ENCODE measurements around the gene EIF4G3.

The EIF4G3 gene

DNA sequence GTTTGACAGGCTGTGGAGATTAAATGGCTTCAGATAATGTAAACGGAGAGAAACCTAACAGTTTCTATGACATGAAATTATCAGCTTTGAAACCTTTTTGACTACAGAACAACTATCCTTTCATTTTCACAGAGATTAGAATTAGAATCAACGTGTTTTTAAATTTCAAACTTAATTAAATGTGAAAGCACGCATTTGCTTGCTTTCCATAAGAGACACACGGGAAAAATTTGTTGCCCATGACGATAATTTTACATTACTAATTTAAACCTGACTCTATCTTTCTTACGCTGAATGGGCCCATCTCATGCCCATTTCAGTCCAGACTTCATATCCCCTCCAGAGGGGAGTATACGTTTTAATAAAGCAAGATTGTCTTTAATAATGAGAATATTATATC is 297.9 kb downstream of the EIF4G3 start:
- CTCF ChIA-PET = no interaction called here

GRCh38 chr1:20875198-20875973 is 301.3 kb downstream of the EIF4G3 start:
- ChIA-PET CTCF (no interaction called here), POLR2A (no interaction called here)
- H3K36me3 ChIP-seq (ENCODE audit: control insufficient read depth in 4 of 4, insufficient read depth in 4 of 4, low read length in 3 of 4) = peaks cover 6 to 38% (median 17%) of the 10 kb centered on the region in 4 experiments
- H3K4me1 ChIP-seq (ENCODE audit: control extremely low read depth in 1 of 4, control insufficient read depth in 4 of 4, insufficient read depth in 4 of 4, low read length in 3 of 4) = peaks cover 0 to 5% (median 0%) of the 10 kb centered on the region in 4 experiments
- no peak overlapping the region for H3K4me3 ChIP-seq (ENCODE audit: control insufficient read depth in 1 of 7, extremely low read depth in 1 of 7, insufficient read depth in 4 of 7, low read depth in 2 of 7, low read length in 6 of 7)
- WGBS (ENCODE audit: insufficient coverage) = 93% methylated on average over 3 of the region's 4 CpGs
- H3K27ac ChIP-seq (ENCODE audit: insufficient read depth in 1 of 2, low read depth in 1 of 2, low read length in 2 of 2, poor library complexity in 1 of 2, severe bottlenecking in 2 of 2) = no peak overlapping the region
- no peak for DNase-seq
- H3K27me3 ChIP-seq (replicated peaks in 2 of 5; ENCODE audit: control insufficient read depth in 4 of 5, insufficient read depth in 5 of 5, low read length in 4 of 5) = no peaks in the 10 kb centered on the region
- H3K9me3 ChIP-seq (ENCODE audit: control extremely low read depth in 1 of 5, control insufficient read depth in 4 of 5, insufficient read depth in 2 of 5, low read depth in 1 of 5, low read length in 4 of 5) = no peaks in the 10 kb centered on the region

More for the DNA sequence above, 297.9 kb downstream of the EIF4G3 start:
- no peaks in the 10 kb centered on the region for H3K27me3 ChIP-seq (replicated peaks in 2 of 5; ENCODE audit: control insufficient read depth in 4 of 5, insufficient read depth in 5 of 5, low read length in 4 of 5)
- H3K4me3 ChIP-seq (ENCODE audit: control insufficient read depth in 1 of 7, extremely low read depth in 1 of 7, insufficient read depth in 4 of 7, low read depth in 2 of 7, low read length in 6 of 7) = no peak overlapping the region
- H3K36me3 ChIP-seq (ENCODE audit: control insufficient read depth in 4 of 4, insufficient read depth in 4 of 4, low read length in 3 of 4) = peaks cover 0 to 47% (median 18%) of the 10 kb centered on the region in 4 experiments
- no peak for DNase-seq
- no peaks in the 10 kb centered on the region for H3K9me3 ChIP-seq (ENCODE audit: control extremely low read depth in 1 of 5, control insufficient read depth in 4 of 5, insufficient read depth in 2 of 5, low read depth in 1 of 5, low read length in 4 of 5)
- POLR2A ChIA-PET = interaction anchor here (0.7 kb wide), 1 partner anchor 87 kb away, joined by 3 read pairs; no protein-coding TSS in a partner anchor
- WGBS (ENCODE audit: insufficient coverage) = 100% methylated on average over 3 of the region's 7 CpGs
- H3K4me1 ChIP-seq (ENCODE audit: control extremely low read depth in 1 of 4, control insufficient read depth in 4 of 4, insufficient read depth in 4 of 4, low read length in 3 of 4) = peaks cover 0 to 5% (median 0%) of the 10 kb centered on the region in 4 experiments
- H3K27ac ChIP-seq (ENCODE audit: insufficient read depth in 1 of 2, low read depth in 1 of 2, low read length in 2 of 2, poor library complexity in 1 of 2, severe bottlenecking in 2 of 2) = no peak overlapping the region

DNA sequence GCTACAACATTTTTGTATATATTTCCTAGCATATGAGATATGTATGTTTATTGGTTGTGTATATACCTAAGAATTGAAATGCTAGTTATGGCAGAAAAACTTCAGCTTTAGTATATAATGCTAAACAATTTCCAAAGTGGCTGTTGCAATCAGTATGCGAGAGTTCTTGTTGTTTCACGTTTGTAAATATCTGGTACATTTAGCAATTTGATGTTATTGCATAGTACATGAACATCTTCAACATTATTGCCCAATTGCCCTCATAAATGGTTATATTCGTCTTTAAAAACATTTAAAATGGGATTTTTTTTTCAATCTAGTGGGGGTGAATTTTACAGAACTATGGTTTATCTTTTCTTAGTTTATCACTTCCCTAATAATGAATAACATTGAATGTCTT is 303.4 kb downstream of the EIF4G3 start:
- ChIA-PET POLR2A (no interaction called here), CTCF (no interaction called here)
- Histone ChIP-seq H3K4me3 (ENCODE audit: control insufficient read depth in 1 of 7, extremely low read depth in 1 of 7, insufficient read depth in 4 of 7, low read depth in 2 of 7, low read length in 6 of 7) (no peak overlapping the region), H3K4me1 (ENCODE audit: control extremely low read depth in 1 of 4, control insufficient read depth in 4 of 4, insufficient read depth in 4 of 4, low read length in 3 of 4) (peaks cover 0 to 5% (median 0%) of the 10 kb centered on the region in 4 experiments), H3K27me3 (replicated peaks in 2 of 5; ENCODE audit: control insufficient read depth in 4 of 5, insufficient read depth in 5 of 5, low read length in 4 of 5) (no peaks in the 10 kb centered on the region), H3K36me3 (ENCODE audit: control insufficient read depth in 4 of 4, insufficient read depth in 4 of 4, low read length in 3 of 4) (peaks cover 3 to 24% (median 12%) of the 10 kb centered on the region in 4 experiments), H3K9me3 (ENCODE audit: control extremely low read depth in 1 of 5, control insufficient read depth in 4 of 5, insufficient read depth in 2 of 5, low read depth in 1 of 5, low read length in 4 of 5) (no peaks in the 10 kb centered on the region), H3K27ac (ENCODE audit: insufficient read depth in 1 of 2, low read depth in 1 of 2, low read length in 2 of 2, poor library complexity in 1 of 2, severe bottlenecking in 2 of 2) (no peak overlapping the region)
- WGBS (ENCODE audit: insufficient coverage) = no CpG with 5 or more reads among the region's 3 CpGs
- no peak for DNase-seq

DNA sequence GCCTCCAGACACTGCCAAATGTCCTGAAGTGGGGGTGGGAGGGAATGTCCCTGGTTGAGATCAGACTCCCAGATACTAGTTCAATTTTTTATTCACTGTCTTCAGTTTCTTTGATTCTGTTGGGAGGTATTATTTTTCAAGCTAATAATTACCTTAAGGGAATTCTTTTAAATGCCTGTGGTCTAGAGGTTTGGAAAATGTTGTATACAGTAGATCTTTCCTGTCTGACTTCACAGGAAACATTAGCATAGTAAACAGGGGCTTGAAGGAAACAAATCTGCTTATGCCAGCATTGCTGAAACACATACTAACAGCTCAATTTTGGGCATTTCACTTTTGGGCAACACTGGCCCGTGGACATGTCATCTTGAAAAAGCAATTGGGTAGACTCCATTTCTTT is 305.3 kb downstream of the EIF4G3 start:
- CTCF ChIA-PET = interaction anchor here (0.8 to 1.2 kb wide), 2 partner anchors 46 to 324 kb away, joined by 3 read pairs; no protein-coding TSS in a partner anchor
- H3K9me3 ChIP-seq (ENCODE audit: control extremely low read depth in 1 of 5, control insufficient read depth in 4 of 5, insufficient read depth in 2 of 5, low read depth in 1 of 5, low read length in 4 of 5) = no peaks in the 10 kb centered on the region
- WGBS (ENCODE audit: insufficient coverage) = 29% methylated on average over 1 of the region's 1 CpG
- no peak overlapping the region for H3K27ac ChIP-seq (ENCODE audit: insufficient read depth in 1 of 2, low read depth in 1 of 2, low read length in 2 of 2, poor library complexity in 1 of 2, severe bottlenecking in 2 of 2)
- no peak for DNase-seq
- peaks cover 0 to 5% (median 0%) of the 10 kb centered on the region in 4 experiments for H3K4me1 ChIP-seq (ENCODE audit: control extremely low read depth in 1 of 4, control insufficient read depth in 4 of 4, insufficient read depth in 4 of 4, low read length in 3 of 4)
- peaks cover 0 to 22% (median 12%) of the 10 kb centered on the region in 4 experiments for H3K36me3 ChIP-seq (ENCODE audit: control insufficient read depth in 4 of 4, insufficient read depth in 4 of 4, low read length in 3 of 4)
- no peaks in the 10 kb centered on the region for H3K27me3 ChIP-seq (replicated peaks in 2 of 5; ENCODE audit: control insufficient read depth in 4 of 5, insufficient read depth in 5 of 5, low read length in 4 of 5)
- H3K4me3 ChIP-seq (ENCODE audit: control insufficient read depth in 1 of 7, extremely low read depth in 1 of 7, insufficient read depth in 4 of 7, low read depth in 2 of 7, low read length in 6 of 7) = no peak overlapping the region
- POLR2A ChIA-PET = interaction anchor here (0.7 kb wide), 1 partner anchor 316 kb away, joined by 5 read pairs; no protein-coding TSS in a partner anchor

DNA sequence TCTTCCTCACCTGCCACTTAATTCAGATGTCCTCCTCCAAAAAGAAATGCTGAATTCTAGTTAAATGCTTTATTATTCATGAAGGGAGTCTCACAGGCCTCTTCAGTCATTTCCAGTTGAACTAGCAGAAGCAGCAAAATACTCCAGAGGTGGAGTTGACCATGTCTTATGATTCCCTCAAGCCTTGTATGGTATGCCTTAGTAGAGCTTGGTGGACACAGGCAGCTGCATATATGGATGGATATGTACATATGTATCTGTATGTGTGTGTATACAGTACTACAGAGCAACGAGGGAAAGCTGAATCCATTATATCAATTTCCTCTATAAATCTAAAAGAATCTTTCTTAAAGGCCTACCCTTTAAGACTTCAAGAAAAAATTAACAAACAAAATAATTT is 306.0 kb downstream of the EIF4G3 start:
- POLR2A ChIA-PET = no interaction called here
- H3K4me3 ChIP-seq (ENCODE audit: control insufficient read depth in 1 of 7, extremely low read depth in 1 of 7, insufficient read depth in 4 of 7, low read depth in 2 of 7, low read length in 6 of 7) = no peak overlapping the region
- CTCF ChIA-PET = interaction anchor here (0.8 to 1.2 kb wide), 2 partner anchors 46 to 324 kb away, joined by 3 read pairs; no protein-coding TSS in a partner anchor

DNA sequence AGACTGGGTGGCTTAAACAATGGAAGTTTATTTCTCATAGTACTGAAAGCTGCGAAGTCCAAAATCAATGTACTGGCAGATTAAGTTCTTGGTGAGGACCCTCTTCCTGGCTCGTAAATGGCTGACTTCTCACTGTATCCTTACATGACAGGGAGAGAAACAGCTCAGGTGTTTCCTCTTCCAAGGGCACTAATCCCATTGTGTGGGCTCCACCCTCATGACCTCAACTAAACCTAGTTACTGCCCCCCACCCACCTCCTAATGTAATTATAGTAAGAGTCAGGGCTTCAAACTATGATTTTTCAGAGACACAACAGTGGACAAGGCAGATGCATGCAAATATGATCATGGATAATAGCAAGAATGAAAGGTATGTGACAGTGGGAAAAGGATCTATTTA is 308.4 kb downstream of the EIF4G3 start:
- Histone ChIP-seq H3K36me3 (ENCODE audit: control insufficient read depth in 4 of 4, insufficient read depth in 4 of 4, low read length in 3 of 4) (peaks cover 8 to 22% (median 18%) of the 10 kb centered on the region in 4 experiments), H3K9me3 (ENCODE audit: control extremely low read depth in 1 of 5, control insufficient read depth in 4 of 5, insufficient read depth in 2 of 5, low read depth in 1 of 5, low read length in 4 of 5) (no peaks in the 10 kb centered on the region), H3K27me3 (replicated peaks in 2 of 5; ENCODE audit: control insufficient read depth in 4 of 5, insufficient read depth in 5 of 5, low read length in 4 of 5) (no peaks in the 10 kb centered on the region), H3K4me3 (ENCODE audit: control insufficient read depth in 1 of 7, extremely low read depth in 1 of 7, insufficient read depth in 4 of 7, low read depth in 2 of 7, low read length in 6 of 7) (no peak overlapping the region), H3K4me1 (ENCODE audit: control extremely low read depth in 1 of 4, control insufficient read depth in 4 of 4, insufficient read depth in 4 of 4, low read length in 3 of 4) (no peaks in the 10 kb centered on the region), H3K27ac (ENCODE audit: insufficient read depth in 1 of 2, low read depth in 1 of 2, low read length in 2 of 2, poor library complexity in 1 of 2, severe bottlenecking in 2 of 2) (no peak overlapping the region)
- no peak for DNase-seq
- WGBS (ENCODE audit: insufficient coverage) = 92% methylated on average over 2 of the region's 2 CpGs
- CTCF ChIA-PET = interaction anchor here (0.8 kb wide), 1 partner anchor 171 kb away, joined by 3 read pairs; no protein-coding TSS in a partner anchor
- POLR2A ChIA-PET = no interaction called here

More for the DNA sequence above, 306.0 kb downstream of the EIF4G3 start:
- Histone ChIP-seq H3K9me3 (ENCODE audit: control extremely low read depth in 1 of 5, control insufficient read depth in 4 of 5, insufficient read depth in 2 of 5, low read depth in 1 of 5, low read length in 4 of 5) (no peaks in the 10 kb centered on the region), H3K27me3 (replicated peaks in 2 of 5; ENCODE audit: control insufficient read depth in 4 of 5, insufficient read depth in 5 of 5, low read length in 4 of 5) (no peaks in the 10 kb centered on the region), H3K4me1 (ENCODE audit: control extremely low read depth in 1 of 4, control insufficient read depth in 4 of 4, insufficient read depth in 4 of 4, low read length in 3 of 4) (peaks cover 0 to 2% (median 0%) of the 10 kb centered on the region in 4 experiments), H3K36me3 (ENCODE audit: control insufficient read depth in 4 of 4, insufficient read depth in 4 of 4, low read length in 3 of 4) (peaks cover 0 to 23% (median 12%) of the 10 kb centered on the region in 4 experiments), H3K27ac (ENCODE audit: insufficient read depth in 1 of 2, low read depth in 1 of 2, low read length in 2 of 2, poor library complexity in 1 of 2, severe bottlenecking in 2 of 2) (no peak overlapping the region)
- DNase-seq = no peak
- WGBS (ENCODE audit: insufficient coverage) = no CpG with 5 or more reads among the region's 1 CpG

- DNase-seq = no peak
- H3K4me3 ChIP-seq (ENCODE audit: control insufficient read depth in 1 of 7, extremely low read depth in 1 of 7, insufficient read depth in 4 of 7, low read depth in 2 of 7, low read length in 6 of 7) = no peak overlapping the region
- peaks cover 8 to 26% (median 18%) of the 10 kb centered on the region in 4 experiments for H3K36me3 ChIP-seq (ENCODE audit: control insufficient read depth in 4 of 4, insufficient read depth in 4 of 4, low read length in 3 of 4)
- no peaks in the 10 kb centered on the region for H3K9me3 ChIP-seq (ENCODE audit: control extremely low read depth in 1 of 5, control insufficient read depth in 4 of 5, insufficient read depth in 2 of 5, low read depth in 1 of 5, low read length in 4 of 5)
- ChIA-PET CTCF (interaction anchor here (0.8 to 1.1 kb wide), 3 partner anchors 14 to 327 kb away, joined by 3 to 4 read pairs (median 3); no protein-coding TSS in a partner anchor), POLR2A (no interaction called here)
- H3K27me3 ChIP-seq (replicated peaks in 2 of 5; ENCODE audit: control insufficient read depth in 4 of 5, insufficient read depth in 5 of 5, low read length in 4 of 5) = no peaks in the 10 kb centered on the region
- H3K4me1 ChIP-seq (ENCODE audit: control extremely low read depth in 1 of 4, control insufficient read depth in 4 of 4, insufficient read depth in 4 of 4, low read length in 3 of 4) = no peaks in the 10 kb centered on the region
- no peak overlapping the region for H3K27ac ChIP-seq (ENCODE audit: insufficient read depth in 1 of 2, low read depth in 1 of 2, low read length in 2 of 2, poor library complexity in 1 of 2, severe bottlenecking in 2 of 2)
Observed at GRCh38 chr1:20867847-20868246, 308.9 kb downstream of the EIF4G3 start.
